K562 (cell line): Measurements from ENCODE around the gene SMCO1. TPM values are rescaled to one million over a fixed set of nuclear protein-coding genes. Genes with fewer than 3 reads are reported as not detected.
"Not testable (repeated sequence)": the region's sequence is repeated elsewhere in the genome, so short reads cannot be mapped to it uniquely, and the experiment has no call there.

Experiments used
- ATAC-seq: fragments of 200-7000 bp; cut with Tn5 transposase; 3 replicates; pipeline ENCODE4 v1.9.1; 2020; ENCODE audit warnings: moderate library complexity
- BruUV-seq: library from RNA; stranded (reverse); fragments of 400-500 nt; replicated peaks from 2 replicates; lab custom pipeline; 2021; lab: Mats Ljungman, UMichigan
- CTCF ChIA-PET: fragments of 300-600 bp; formaldehyde crosslinking; extraction: SDS; loops from one replicate; lab custom pipeline; 2021; ENCODE audit warnings: low intra/inter-chr PET ratio; lab: Yijun Ruan, JAX
- POLR2A ChIA-PET: fragments of 300-600, 350-650 bp; sonication (Branson Sonifier 250); formaldehyde crosslinking; extraction: SDS; loops from one replicate; lab custom pipeline; 2021; ENCODE audit warnings: antibody characterized with exemption, inconsistent platforms; lab: Yijun Ruan, JAX
- DNase-seq, 4 experiments: peaks; one replicate each; pipeline versions ENCODE4 v3.0.0 to v3.0.0-alpha.2; 2011 to 2018; ENCODE audit warnings: low spot score in 3 of 4, mixed read lengths in 3 of 4; ENCODE audit errors: extremely low read depth in 1 of 4
- FAIRE-seq: peaks from 2 replicates; lab custom pipeline; 2011; peaks lifted over from hg19 to GRCh38; lab: Jason Lieb, UNC
- H2AFZ ChIP-seq: 2 replicates; pipeline ENCODE4 v1.6.0; 2011; ENCODE audit warnings: low read depth, low read length, control low read depth, inconsistent platforms
- H3K27ac ChIP-seq: fragments of 200-600 bp; 3 replicates; pipeline ENCODE4 v1.8.0; 2011; ENCODE audit warnings: low read depth, mild to moderate bottlenecking, control low read depth, inconsistent platforms, low read length, moderate library complexity, mixed read lengths; ENCODE audit errors: extremely low read depth
- H3K27me3 ChIP-seq, 2 experiments: fragments of 300-600 bp in 1 of 2; 2 replicates in 1 of 2; 3 replicates in 1 of 2; pipeline versions ENCODE4 v1.6.0 to v1.8.0; 2011; ENCODE audit warnings: inconsistent platforms in 2 of 2, low read length in 2 of 2, mild to moderate bottlenecking in 1 of 2, mixed read lengths in 1 of 2, moderate library complexity in 1 of 2; ENCODE audit not compliant: control insufficient read depth in 2 of 2, insufficient read depth in 2 of 2
- H3K36me3 ChIP-seq: fragments of 300-600 bp; 3 replicates; pipeline ENCODE4 v1.8.0; 2011; ENCODE audit warnings: mild to moderate bottlenecking, low read length, inconsistent platforms; ENCODE audit not compliant: control insufficient read depth, insufficient read depth
- H3K4me1 ChIP-seq, 2 experiments: fragments of 200-600 bp in 1 of 2; replicated peaks in 1 of 2; 2 replicates in 1 of 2; 3 replicates in 1 of 2; pipeline versions ENCODE4 v1.5.1 to v1.8.0; 2011; ENCODE audit warnings: inconsistent platforms in 2 of 2, low read length in 2 of 2, mild to moderate bottlenecking in 1 of 2, mixed read lengths in 1 of 2, moderate library complexity in 1 of 2; ENCODE audit not compliant: control insufficient read depth in 2 of 2, insufficient read depth in 2 of 2
- H3K4me2 ChIP-seq: 2 replicates; pipeline ENCODE4 v1.6.1; 2011; ENCODE audit warnings: low read length, control low read depth, inconsistent platforms, mixed read lengths; ENCODE audit not compliant: insufficient read depth
- H3K4me3 ChIP-seq: fragments of 200-600 bp; sonication (generic), shearing (Covaris generic); 2 replicates; pipeline ENCODE4 v1.5.1; 2016; ENCODE audit warnings: control low read depth, inconsistent platforms
- H3K79me2 ChIP-seq: fragments of 200-600 bp; 3 replicates; pipeline ENCODE4 v1.8.0; 2011; ENCODE audit warnings: low read length, inconsistent platforms; ENCODE audit not compliant: control insufficient read depth, insufficient read depth
- H3K9ac ChIP-seq, 2 experiments: 2 replicates each; pipeline versions ENCODE4 v1.6.0 to v1.6.1; 2011; ENCODE audit warnings: low read depth in 2 of 2, low read length in 2 of 2, control low read depth in 1 of 2, inconsistent platforms in 1 of 2, mild to moderate bottlenecking in 1 of 2, mixed read lengths in 1 of 2; ENCODE audit not compliant: insufficient read depth in 1 of 2
- H3K9me1 ChIP-seq: one replicate; pipeline ENCODE4 v1.6.0; 2011; ENCODE audit warnings: inconsistent platforms, mild to moderate bottlenecking, low read length, moderate library complexity; ENCODE audit not compliant: control insufficient read depth, insufficient read depth
- H3K9me3 ChIP-seq: replicated peaks from 2 replicates; pipeline ENCODE4 v1.5.1; 2011; ENCODE audit warnings: low read depth, low read length, inconsistent platforms; ENCODE audit not compliant: control insufficient read depth, insufficient read depth
- H4K20me1 ChIP-seq: replicated peaks from 2 replicates; pipeline ENCODE4 v1.6.1; 2011; ENCODE audit warnings: low read length, inconsistent platforms, mixed read lengths; ENCODE audit not compliant: control insufficient read depth, insufficient read depth
- ADNP ChIP-seq: fragments of 200-800 bp; sonication (Bioruptor generic); IDR thresholded peaks from 2 replicates; pipeline ENCODE4 v1.6.1; 2016; ENCODE audit warnings: missing genetic modification characterization, missing compliant biosample characterization
- KDM1A ChIP-seq, 2 experiments: fragments of 450-650 bp; IDR thresholded peaks; 2 replicates each; pipeline ENCODE4 v1.6.1; 2016; ENCODE audit warnings: mild to moderate bottlenecking in 2 of 2
- NR2C1 ChIP-seq, 2 experiments: fragments of 450-650 bp; IDR thresholded peaks; 2 replicates each; pipeline ENCODE4 v1.6.1; 2017; ENCODE audit warnings: mild to moderate bottlenecking in 2 of 2, antibody characterized with exemption in 1 of 2, inconsistent platforms in 1 of 2, missing compliant biosample characterization in 1 of 2, missing genetic modification characterization in 1 of 2
- NR2C2 ChIP-seq, 2 experiments: fragments of 200-800 bp in 1 of 2; sonication (Bioruptor generic) in 1 of 2; sonication (generic) in 1 of 2; formaldehyde crosslinking in 1 of 2; IDR thresholded peaks; 2 replicates each; pipeline versions ENCODE4 v1.6.1 to v1.8.0; 2016 to 2022; ENCODE audit warnings: mild to moderate bottlenecking in 1 of 2, missing compliant biosample characterization in 1 of 2, missing genetic modification characterization in 1 of 2, missing genetic modification reagents in 1 of 2
- SMARCA5 ChIP-seq: fragments of 450-650 bp; IDR thresholded peaks from 2 replicates; pipeline ENCODE4 v1.6.1; 2016
- WGBS: fragments of 100-300 bp; shearing (Covaris generic); methylation state at CpG from one replicate; pipeline ENCODE4 v1.1.6; 2016; ENCODE audit warnings: low coverage, mixed read lengths; ENCODE audit not compliant: insufficient coverage; ENCODE audit errors: missing lambda C conversion rate; 5-methylcytosine and 5-hydroxymethylcytosine counted together
- in situ Hi-C: fragments of 300-500 bp; cut with MboI; formaldehyde crosslinking; loops from 4 replicates; pipeline ENCODE4 v1.15.0; 2018; ENCODE audit warnings: inconsistent platforms, mixed read lengths
- intact Hi-C: fragments of 100-400 bp; cut with micrococcal nuclease; formaldehyde crosslinking; loops from 2 replicates; pipeline ENCODE4 v1.14.2; 2022
- polyA plus RNA-seq, 8 experiments: library from polyadenylated mRNA; depleted of rRNA in 4 of 8; stranded (reverse) in 5 of 8; unstranded in 3 of 8; fragments of >200 nt; fragmentation: Nextera tagmentation in 2 of 8; fragmentation: Illumina TruSeq in 1 of 8; extraction: Ambion mirVana in 2 of 8; extraction: Trizol in 1 of 8; gene quantifications; 2 replicates each; pipeline versions ENCODE4 v1.2.1 to v1.2.3, GENCODE V29; 2011 to 2014; ENCODE audit warnings: inconsistent platforms in 1 of 8, missing spikeins in 1 of 8
- total RNA-seq, 7 experiments: library from RNA; depleted of rRNA in 6 of 7; stranded (reverse); fragments of >200 nt in 6 of 7; fragmentation: Illumina TruSeq in 2 of 7; extraction: Trizol in 2 of 7; gene quantifications; 2 replicates each; pipeline versions ENCODE4 v1.2.1 to v1.2.3, GENCODE V29; 2011 to 2021; ENCODE audit warnings: low replicate concordance in 1 of 7

SMCO1 gene
- total and polyA plus RNA-seq, 9 of the 15 experiments (the other 6 are each of a cell fraction or from before 2014, with no cell fraction given): 0.05 to 0.35 (median 0.12) TPM; not detected in 5

- not testable (repeated sequence) for FAIRE-seq; H3K9me3 ChIP-seq; BruUV-seq; ATAC-seq; DNase-seq; H3K9me1 ChIP-seq; H3K27me3 ChIP-seq; TF ChIP-seq NR2C1 (IDR thresholded peaks at IDR 0.05); NR2C2 (CRISPR knock-in tag; IDR thresholded peaks at IDR 0.05)
- H3K9ac ChIP-seq: peak overlapping the region in 1 of 2 experiments; percentile 23; a peak in 2 of 4 replicates
- POLR2A ChIA-PET: interaction anchor here (0.7 to 1.9 kb wide), 2 partner anchors 8 to 51 kb away, joined by 3 to 12 read pairs; no protein-coding TSS in a partner anchor
- H3K27ac ChIP-seq: peak overlapping the region; percentile 93; the same call in 2 of the 3 replicates
- CTCF ChIA-PET: interaction anchor here (0.6 kb wide), 1 partner anchor 474 kb away, joined by 4 read pairs; no protein-coding TSS in a partner anchor
- H3K4me1 ChIP-seq: peaks cover 7 to 13% of the 10 kb centered on the region in 2 experiments; a peak in 4 of 5 replicates
- TF ChIP-seq NR2C1 (tag; IDR thresholded peaks at IDR 0.05) (0 out of 2 replicates have a peak, but pooled peaks have one; percentile 13), SMARCA5 (0 out of 2 replicates have a peak, but pooled peaks have one; percentile 46), KDM1A (IDR thresholded peaks at IDR 0.05) (peak in 1 of 2 experiments; percentile 31; a peak in 1 of 4 replicates), ADNP (peak; percentile 77; the same call in 1 of the 2 replicates), NR2C2 (tag; IDR thresholded peaks at IDR 0.05) (peak; percentile 9; the same call in 1 of the 2 replicates)
- H2AFZ ChIP-seq: peak overlapping the region; percentile 69
- H4K20me1 ChIP-seq: peaks cover 19% of the 10 kb centered on the region; the same call in 1 of the 2 replicates
- H3K4me3 ChIP-seq: peak overlapping the region; percentile 91
- in situ Hi-C loops (loop anchor here (25.0 kb wide), 2 partner anchors 617 to 792 kb away; partner anchors contain the start of gene MUC20), intact Hi-C loops (loop anchor here (5.0 kb wide), 2 partner anchors 167 to 482 kb away; partner anchors contain the start of gene TM4SF19)
- peak overlapping the region; percentile 98 for H3K4me2 ChIP-seq
- peaks cover 44% of the 10 kb centered on the region for H3K79me2 ChIP-seq
- H3K36me3 ChIP-seq: peaks cover 19% of the 10 kb centered on the region; the same call in 2 of the 3 replicates
- WGBS: 16% methylated on average over 4 of the region's 7 CpGs
These were observed 11.1 kb downstream of the SMCO1 start for GRCh38 chr3:196504077-196504398.
